GM18909 (cell line): ENCODE data around the gene TERC.

Source experiments
- ATAC-seq: cut with Tn5 transposase; IDR thresholded peaks from one replicate; pipeline ENCODE4 v1.9.1; 2021; ENCODE audit warnings: mild to moderate bottlenecking; ENCODE audit not compliant: unreplicated experiment, poor library complexity

The TERC gene

GRCh38 chr3:169764882-169765612 is at the start of gene TERC:
TSS of gene TERC (minus strand) at chr3:169765060.
- ATAC-seq: peak; percentile 85

- peak; percentile 91 for ATAC-seq
Observed at GRCh38 chr3:169813757-169814517, 49.1 kb upstream of the TERC start.

- no peak for ATAC-seq
Observed at GRCh38 chr3:169813278-169813677, 48.4 kb upstream of the TERC start.

GRCh38 chr3:169812332-169813235 is 47.7 kb upstream of the TERC start, which contains the start of the genes LRRC34 and LRRIQ4:
TSS of gene LRRC34 (minus strand) at chr3:169812904. CDS start at chr3:169812548, 356 bp downstream.
TSS of gene LRRIQ4 (plus strand) at chr3:169812870. CDS start at chr3:169821922, 9,052 bp downstream.
- ATAC-seq: peak; percentile 68

DNA sequence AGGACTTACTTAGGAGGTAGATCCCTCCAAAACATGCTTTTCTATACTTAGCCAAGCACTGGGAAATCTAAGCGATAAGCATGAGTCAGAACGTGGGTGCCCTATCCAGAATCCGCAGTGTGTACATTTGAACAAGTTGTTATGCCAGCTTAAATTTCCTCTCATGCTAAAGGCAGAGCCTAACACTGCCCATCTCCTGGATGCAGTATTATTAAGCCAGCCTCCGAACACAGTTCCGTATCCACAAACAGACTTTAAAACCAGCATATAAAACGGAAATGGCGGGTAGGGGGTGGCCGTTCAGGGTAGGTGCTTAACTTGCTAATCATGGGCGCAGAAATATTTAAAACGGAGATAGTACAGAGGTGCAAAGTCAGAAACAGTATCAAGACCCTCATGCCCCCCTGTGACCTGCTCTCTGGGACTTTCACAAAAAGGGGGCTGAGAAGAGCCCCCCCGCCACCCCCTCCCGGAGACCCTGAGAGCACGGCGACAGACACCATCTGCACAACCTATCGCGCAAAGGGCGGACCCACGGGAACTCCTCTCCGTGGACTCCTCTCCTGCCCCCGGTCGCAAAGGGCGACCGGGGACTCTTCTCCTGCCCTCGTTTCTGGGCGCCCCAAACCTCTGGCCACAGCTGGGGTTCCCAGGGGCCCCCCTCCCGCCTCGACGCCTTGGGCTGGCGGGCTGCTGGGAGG is 46.9 kb upstream of the TERC start:
- ATAC-seq: peak; percentile 13

DNA sequence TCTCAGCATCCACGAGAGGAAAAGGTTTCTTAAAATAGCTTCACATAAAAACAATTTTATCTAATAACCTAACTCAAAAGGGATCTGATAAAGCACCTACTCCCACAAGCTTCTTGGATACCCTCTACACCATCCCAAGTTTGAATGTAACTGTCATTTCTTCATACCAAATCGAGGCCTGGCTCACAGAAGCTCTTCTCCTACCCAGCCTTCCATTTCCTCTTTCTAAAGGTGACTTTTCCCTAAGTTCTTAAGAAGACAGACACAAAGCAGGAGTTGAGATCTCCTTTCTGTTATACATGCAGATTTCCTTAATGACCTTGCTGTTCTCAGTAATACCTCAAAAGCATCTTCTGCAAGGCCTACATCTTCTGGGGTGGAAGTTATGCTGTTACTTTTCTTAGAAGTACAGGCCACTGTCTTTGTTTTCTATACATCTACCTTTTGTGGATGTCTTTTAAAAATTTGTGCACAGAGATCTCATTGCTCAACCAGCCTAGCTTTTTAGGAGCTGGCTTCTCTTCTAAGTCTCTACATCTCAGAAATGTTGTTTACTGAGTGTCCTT is 44.5 kb upstream of the TERC start:
- ATAC-seq: no peak

DNA sequence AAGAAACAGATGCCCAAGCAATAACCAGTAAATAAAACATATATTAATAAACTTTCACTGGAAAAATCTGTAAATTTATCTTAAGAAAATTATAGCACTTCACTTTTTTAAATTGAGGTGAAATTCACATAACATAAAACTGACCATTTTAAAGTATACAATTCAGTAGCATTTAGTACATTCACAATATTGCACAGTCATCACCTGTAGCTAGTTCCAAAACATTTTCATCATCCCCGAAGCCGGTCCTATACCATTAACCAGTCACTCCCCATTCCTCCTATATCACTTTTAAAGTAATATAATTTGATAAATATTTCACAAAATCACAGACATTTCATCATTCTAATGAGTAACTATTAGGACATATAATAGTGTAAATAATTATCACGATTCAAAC is 39.8 kb upstream of the TERC start:
- ATAC-seq: no peak

DNA sequence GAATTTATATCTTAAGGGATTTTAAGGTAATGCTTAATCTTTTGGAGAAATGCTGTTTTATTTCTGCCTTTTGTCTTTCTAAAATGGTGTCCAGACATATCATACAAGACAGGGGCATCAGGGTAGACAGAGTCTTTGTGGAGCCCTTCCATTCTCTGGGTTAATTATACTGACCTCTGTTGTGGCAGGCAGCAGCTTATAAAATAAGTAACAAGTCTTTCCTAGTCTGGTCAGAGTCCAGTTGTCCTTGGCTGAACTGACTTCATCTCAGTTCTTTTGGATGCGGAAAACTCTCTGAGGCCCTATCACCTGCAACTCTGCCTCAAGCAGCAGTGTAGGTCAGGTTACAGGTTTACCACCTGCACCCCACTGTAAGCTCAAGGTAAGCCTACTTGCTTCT is 27.5 kb upstream of the TERC start:
- no peak for ATAC-seq

DNA sequence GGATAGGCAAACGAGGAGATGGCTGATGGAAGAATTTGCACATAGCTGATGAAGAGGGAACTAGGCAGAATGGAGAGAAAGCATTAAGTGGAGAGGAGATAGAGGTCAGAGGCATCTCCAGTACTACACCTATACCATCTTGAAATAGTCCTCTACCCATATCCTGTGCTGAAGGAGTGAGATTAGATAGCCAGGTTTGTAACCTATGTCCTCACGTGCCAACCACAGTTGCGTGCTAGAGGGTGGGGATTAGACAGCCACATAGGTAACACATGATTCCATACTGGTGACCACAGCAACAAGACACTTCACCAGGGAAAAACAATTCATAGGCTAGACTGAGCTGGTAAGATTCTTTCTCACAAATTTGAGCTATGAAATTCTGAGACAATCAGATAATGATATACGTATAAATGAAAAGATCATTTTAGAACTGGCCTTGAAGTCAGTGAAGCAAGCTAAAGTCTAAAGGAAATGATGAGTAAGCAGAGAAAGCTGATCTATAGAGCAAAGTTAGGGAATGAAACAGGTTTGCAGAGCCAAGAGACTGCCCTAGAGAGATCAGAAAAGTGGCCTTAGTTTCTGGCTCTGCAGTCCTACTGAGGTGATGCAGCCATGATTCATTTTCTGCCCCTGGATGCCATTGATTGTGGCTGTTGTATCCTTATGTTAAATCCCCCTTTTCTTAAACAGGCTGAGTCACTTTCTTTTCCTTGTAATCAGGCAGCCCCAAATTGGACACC is 26.0 kb upstream of the TERC start:
- no peak for ATAC-seq

- no peak for ATAC-seq
Observed at GRCh38 chr3:169790219-169790618, 25.4 kb upstream of the TERC start.

DNA sequence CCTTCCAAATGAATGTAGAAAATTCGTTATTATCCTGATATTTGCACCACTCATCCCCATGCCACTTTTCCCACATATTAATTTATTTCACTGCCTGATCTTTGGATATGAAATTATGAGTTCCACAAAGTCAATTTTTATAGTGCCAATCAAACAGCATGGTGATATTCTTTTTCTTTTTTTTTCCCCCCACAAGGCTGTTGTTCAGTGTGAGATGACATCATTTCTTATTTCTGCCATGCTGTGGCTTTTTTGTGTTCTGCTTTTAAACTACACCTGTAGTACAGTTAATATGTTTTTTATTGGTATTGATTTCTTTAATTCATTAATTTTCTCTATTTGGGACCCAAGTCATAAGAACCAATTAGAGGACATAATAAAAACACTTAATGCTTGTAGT is 22.9 kb upstream of the TERC start:
- ATAC-seq: no peak

- ATAC-seq: no peak
Observed at GRCh38 chr3:169787120-169787519, 22.3 kb upstream of the TERC start.

GRCh38 chr3:169781209-169781855 is 16.5 kb upstream of the TERC start:
- ATAC-seq: no peak

DNA sequence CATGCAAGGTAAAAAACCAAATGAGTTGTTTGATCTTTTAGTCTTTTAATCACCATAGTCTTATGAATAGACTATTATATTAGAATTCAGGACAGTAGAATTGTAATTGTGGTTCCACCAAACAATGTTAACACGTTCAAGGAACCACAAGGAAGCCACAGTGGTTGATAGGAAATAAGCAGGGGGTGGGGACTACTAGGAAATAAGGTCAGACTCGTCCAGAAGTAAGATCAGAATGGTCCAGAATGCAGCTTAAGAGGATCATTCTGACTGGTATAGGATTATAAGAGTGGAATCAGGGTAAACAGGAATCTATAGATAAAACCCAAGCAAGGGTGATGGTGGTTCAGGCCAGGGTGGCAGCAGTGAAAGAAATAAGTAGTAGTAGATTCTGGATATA is 15.9 kb upstream of the TERC start:
- no peak for ATAC-seq

DNA sequence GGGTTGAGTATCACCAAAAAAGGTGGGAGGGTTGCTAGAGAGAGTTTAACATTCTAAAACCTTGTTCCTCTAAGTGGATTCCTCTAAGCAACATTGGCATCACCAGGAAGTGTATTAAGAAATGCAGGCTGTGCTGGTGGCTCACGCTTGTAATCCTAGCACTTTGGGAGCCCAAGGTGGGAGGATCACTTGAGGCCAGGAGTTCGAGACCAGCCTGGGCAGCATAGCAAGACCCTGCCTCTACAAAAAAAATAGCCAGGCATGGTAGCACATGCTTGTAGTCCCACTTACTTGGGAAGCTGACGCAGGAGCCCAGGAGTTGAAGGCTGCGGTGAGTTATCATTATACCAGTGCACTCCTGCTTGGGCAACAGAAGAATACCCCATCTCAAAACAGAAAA is 13.0 kb upstream of the TERC start:
- ATAC-seq: no peak

GRCh38 chr3:169774186-169774585 is 9.3 kb upstream of the TERC start:
- ATAC-seq: no peak

- peak; percentile 87 for ATAC-seq
Observed at GRCh38 chr3:169772897-169773816, 8.3 kb upstream of the TERC start, which contains the start of gene MYNN. TSS of gene MYNN (plus strand) at chr3:169773396. CDS start at chr3:169774296, 900 bp downstream.
